ENCODE results near the gene DTX1.

DTX1 gene

DNA sequence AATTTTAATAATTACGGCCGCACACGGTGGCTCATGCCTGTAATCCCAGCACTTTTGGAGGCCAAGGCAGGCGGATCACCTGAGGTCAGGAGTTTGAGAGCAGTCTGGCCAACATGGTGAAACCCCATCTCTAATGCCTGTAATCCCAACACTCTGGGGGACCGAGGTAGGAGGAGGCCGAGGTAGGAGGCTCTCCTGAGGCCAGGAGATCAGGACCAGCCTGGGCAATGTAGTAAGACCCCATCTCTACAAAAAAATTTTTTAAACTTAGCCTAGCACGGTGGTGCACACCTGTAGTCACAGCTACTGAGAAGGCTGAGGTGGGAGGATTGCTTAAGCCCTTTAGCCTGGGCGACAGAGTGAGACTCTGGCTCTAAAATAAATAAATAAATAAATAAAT lies 87.4 kb downstream of the DTX1 start:
- Histone ChIP-seq H3K4me1 (ENCODE audit: control insufficient read depth, insufficient read depth, low read length, poor library complexity, severe bottlenecking) (no peaks in the 10 kb centered on the region), H3K9me3 (ENCODE audit: control insufficient read depth, low read length) (no peaks in the 10 kb centered on the region), H3K4me3 (ENCODE audit: extremely low read depth, insufficient read depth, low read length, poor library complexity, severe bottlenecking) (no peak overlapping the region), H3K27ac (ENCODE audit: low read depth, low read length, severe bottlenecking) (no peak overlapping the region), H3K36me3 (ENCODE audit: control insufficient read depth, insufficient read depth, low read length) (no peaks in the 10 kb centered on the region)
- WGBS, 2 experiments (ENCODE audit: insufficient coverage in 2 of 2), result 97 to 100% methylated on average over 1 to 4 of the region's 8 CpGs

DNA sequence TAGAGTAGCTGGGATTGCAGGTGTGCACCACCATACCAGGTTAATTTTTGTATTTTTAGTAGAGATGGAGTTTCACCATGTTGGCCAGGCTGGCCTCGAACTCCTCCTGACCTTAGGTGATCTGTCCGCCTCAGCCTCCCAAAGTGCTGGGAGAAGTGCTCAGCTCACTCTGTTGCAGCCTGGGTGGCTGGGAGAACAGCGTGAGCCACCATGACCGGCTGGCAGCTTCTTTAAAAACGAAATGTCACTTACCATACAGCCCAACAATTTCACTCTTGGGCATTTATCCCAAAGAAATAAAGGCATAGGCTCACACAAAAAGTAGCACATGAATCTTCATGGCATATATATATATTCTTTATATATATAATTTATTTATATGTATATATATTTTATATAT lies 88.3 kb downstream of the DTX1 start:
- peaks cover 2% of the 10 kb centered on the region for H3K4me1 ChIP-seq (ENCODE audit: control insufficient read depth, insufficient read depth, low read length, poor library complexity, severe bottlenecking)
- H3K36me3 ChIP-seq (ENCODE audit: control insufficient read depth, insufficient read depth, low read length), result no peaks in the 10 kb centered on the region
- 96 to 100% methylated on average over 2 to 3 of the region's 5 CpGs for WGBS, 2 experiments (ENCODE audit: insufficient coverage in 2 of 2)
- no peaks in the 10 kb centered on the region for H3K9me3 ChIP-seq (ENCODE audit: control insufficient read depth, low read length)
- no peak overlapping the region for H3K27ac ChIP-seq (ENCODE audit: low read depth, low read length, severe bottlenecking)
- no peak overlapping the region for H3K4me3 ChIP-seq (ENCODE audit: extremely low read depth, insufficient read depth, low read length, poor library complexity, severe bottlenecking)

DNA sequence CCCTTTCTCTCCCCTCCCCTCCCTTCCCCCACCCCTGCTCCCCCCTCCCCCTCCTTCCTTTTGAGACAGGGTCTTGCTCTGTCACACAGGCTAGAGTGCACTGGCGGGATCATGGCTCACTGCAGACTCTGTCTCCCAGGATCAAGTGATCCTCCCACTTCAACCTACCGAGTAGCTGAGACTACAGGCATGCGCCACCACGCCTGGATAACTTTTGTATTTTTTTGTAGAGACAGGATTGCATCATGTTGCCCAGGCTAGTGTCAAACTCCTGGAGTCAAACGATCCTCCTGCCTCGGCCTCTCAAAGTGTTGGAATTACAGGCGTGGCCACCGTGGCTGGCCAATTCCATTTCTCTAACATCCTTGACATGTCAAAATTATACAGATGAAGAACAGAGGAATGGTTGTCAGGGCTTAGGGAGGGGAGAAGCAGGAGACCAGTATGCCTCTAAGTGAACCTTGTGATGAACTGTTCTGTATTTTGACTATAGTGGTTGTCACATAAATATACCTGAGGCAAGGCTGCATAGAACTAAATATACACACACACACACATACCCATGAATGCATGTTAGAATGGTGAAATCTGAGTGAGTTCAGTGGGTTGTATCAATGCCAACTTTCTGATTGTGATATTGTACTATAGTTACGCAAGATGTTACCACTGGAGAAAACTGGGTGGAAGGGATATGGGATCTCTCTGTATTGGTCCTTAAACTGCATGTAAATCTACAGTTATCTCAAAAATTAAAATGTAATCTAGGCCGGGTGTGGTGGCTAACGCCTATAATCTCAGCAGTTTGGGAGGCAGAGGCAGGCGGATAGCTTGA lies 89.4 kb downstream of the DTX1 start:
- Histone ChIP-seq H3K27ac (ENCODE audit: low read depth, low read length, severe bottlenecking) (no peak overlapping the region), H3K4me1 (ENCODE audit: control insufficient read depth, insufficient read depth, low read length, poor library complexity, severe bottlenecking) (peaks cover 3% of the 10 kb centered on the region), H3K36me3 (ENCODE audit: control insufficient read depth, insufficient read depth, low read length) (no peaks in the 10 kb centered on the region), H3K9me3 (ENCODE audit: control insufficient read depth, low read length) (no peaks in the 10 kb centered on the region), H3K4me3 (ENCODE audit: extremely low read depth, insufficient read depth, low read length, poor library complexity, severe bottlenecking) (no peak overlapping the region)
- 79 to 96% methylated on average over 3 to 5 of the region's 12 CpGs for WGBS, 2 experiments (ENCODE audit: insufficient coverage in 2 of 2)

DNA sequence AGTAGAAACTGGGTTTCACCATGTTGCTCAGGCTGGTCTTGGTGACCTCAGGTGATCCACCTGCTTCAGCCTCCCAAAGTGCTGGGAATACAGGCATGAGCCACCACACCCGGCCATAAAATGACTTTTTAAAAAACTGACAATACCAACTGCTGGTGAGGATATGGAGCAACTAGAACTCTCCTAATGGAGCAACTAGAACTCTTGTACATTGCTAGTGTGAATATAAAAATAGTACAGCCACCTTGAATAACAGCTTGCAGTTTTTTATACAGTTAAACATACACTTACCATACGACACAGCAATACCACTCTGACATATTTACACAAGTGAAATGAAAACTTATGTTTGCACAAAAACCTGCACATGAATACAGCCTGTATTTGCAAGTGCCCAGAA lies 90.5 kb downstream of the DTX1 start:
- H3K27ac ChIP-seq (ENCODE audit: low read depth, low read length, severe bottlenecking), result no peak overlapping the region
- peaks cover 3% of the 10 kb centered on the region for H3K4me1 ChIP-seq (ENCODE audit: control insufficient read depth, insufficient read depth, low read length, poor library complexity, severe bottlenecking)
- no peak overlapping the region for H3K4me3 ChIP-seq (ENCODE audit: extremely low read depth, insufficient read depth, low read length, poor library complexity, severe bottlenecking)
- WGBS, 2 experiments (ENCODE audit: insufficient coverage in 2 of 2), result 100% methylated on average over 1 of the region's 2 CpGs; no CpG with 5 or more reads in 1 of the 2 experiments
- no peaks in the 10 kb centered on the region for H3K9me3 ChIP-seq (ENCODE audit: control insufficient read depth, low read length)
- no peaks in the 10 kb centered on the region for H3K36me3 ChIP-seq (ENCODE audit: control insufficient read depth, insufficient read depth, low read length)
